ENCODE data around the gene REEP3.

DNA sequence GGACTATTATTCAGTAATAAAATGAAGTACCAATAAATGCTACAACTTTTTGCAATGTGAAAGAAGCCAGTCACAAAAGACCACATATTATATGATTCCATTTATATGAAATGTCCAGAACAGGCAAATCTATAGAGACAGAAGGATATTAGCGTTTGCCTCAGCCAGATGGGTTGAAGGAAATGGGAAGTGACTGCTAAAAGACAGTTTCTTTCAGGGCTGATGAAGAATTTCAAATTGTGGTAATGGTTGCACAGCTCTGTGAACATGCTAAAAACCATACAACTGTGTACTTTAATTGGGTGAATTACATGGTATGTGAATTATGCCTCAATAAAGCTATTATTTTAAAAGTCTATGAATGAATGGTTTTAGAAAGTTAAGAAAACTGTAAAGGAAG lies 23.9 kb upstream of the REEP3 start:
- TF ChIP-seq, protein P1, sequence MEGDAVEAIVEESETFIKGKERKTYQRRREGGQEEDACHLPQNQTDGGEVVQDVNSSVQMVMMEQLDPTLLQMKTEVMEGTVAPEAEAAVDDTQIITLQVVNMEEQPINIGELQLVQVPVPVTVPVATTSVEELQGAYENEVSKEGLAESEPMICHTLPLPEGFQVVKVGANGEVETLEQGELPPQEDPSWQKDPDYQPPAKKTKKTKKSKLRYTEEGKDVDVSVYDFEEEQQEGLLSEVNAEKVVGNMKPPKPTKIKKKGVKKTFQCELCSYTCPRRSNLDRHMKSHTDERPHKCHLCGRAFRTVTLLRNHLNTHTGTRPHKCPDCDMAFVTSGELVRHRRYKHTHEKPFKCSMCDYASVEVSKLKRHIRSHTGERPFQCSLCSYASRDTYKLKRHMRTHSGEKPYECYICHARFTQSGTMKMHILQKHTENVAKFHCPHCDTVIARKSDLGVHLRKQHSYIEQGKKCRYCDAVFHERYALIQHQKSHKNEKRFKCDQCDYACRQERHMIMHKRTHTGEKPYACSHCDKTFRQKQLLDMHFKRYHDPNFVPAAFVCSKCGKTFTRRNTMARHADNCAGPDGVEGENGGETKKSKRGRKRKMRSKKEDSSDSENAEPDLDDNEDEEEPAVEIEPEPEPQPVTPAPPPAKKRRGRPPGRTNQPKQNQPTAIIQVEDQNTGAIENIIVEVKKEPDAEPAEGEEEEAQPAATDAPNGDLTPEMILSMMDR (IDR thresholded peaks at IDR 0.05), result no peak
- TF ChIP-seq, protein P2, sequence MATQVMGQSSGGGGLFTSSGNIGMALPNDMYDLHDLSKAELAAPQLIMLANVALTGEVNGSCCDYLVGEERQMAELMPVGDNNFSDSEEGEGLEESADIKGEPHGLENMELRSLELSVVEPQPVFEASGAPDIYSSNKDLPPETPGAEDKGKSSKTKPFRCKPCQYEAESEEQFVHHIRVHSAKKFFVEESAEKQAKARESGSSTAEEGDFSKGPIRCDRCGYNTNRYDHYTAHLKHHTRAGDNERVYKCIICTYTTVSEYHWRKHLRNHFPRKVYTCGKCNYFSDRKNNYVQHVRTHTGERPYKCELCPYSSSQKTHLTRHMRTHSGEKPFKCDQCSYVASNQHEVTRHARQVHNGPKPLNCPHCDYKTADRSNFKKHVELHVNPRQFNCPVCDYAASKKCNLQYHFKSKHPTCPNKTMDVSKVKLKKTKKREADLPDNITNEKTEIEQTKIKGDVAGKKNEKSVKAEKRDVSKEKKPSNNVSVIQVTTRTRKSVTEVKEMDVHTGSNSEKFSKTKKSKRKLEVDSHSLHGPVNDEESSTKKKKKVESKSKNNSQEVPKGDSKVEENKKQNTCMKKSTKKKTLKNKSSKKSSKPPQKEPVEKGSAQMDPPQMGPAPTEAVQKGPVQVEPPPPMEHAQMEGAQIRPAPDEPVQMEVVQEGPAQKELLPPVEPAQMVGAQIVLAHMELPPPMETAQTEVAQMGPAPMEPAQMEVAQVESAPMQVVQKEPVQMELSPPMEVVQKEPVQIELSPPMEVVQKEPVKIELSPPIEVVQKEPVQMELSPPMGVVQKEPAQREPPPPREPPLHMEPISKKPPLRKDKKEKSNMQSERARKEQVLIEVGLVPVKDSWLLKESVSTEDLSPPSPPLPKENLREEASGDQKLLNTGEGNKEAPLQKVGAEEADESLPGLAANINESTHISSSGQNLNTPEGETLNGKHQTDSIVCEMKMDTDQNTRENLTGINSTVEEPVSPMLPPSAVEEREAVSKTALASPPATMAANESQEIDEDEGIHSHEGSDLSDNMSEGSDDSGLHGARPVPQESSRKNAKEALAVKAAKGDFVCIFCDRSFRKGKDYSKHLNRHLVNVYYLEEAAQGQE (IDR thresholded peaks at IDR 0.05; ENCODE audit: insufficient read depth in 1 of 2, low read depth in 2 of 2, low read length in 1 of 2), result no peak
